Mammary epithelial cell (primary cell): ENCODE data around the gene CPEB3.

Experiments used
- EZH2 ChIP-seq: IDR thresholded peaks from 2 replicates; pipeline ENCODE4 v1.6.1; 2012; ENCODE audit warnings: low read length, inconsistent platforms, borderline replicate concordance
- TF ChIP-seq, protein P1 (sequence below), 2 donors: IDR thresholded peaks in 1 of 2; conservative IDR thresholded peaks in 1 of 2; 2 replicates each; pipeline ENCODE4 v1.5.1; 2011 to 2012; ENCODE audit warnings: inconsistent platforms in 2 of 2, low read length in 2 of 2, mild to moderate bottlenecking in 2 of 2, control low read depth in 1 of 2, low read depth in 1 of 2; ENCODE audit not compliant: insufficient read depth in 1 of 2; ENCODE audit errors: extremely low read depth in 1 of 2

DNA sequence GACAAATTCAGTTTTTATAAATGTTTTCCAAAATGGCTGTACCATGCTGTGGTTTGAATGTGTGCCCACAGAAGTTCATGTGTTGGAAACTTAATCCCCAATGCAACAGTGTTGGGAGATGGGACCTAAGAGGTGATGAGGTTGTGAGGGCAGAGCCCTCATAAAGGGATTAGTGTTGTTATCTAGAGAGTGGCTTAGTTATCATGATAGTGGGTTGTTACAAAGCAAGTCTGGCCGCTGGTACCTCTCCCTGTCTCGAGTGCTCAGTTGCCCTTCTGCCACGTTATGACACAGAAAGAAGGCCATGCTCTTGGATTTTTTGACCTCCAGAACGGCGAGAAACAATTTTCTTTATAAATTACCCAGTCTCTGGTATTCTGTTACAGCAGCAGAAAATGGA, 248.3 kb downstream of the CPEB3 start:
- TF ChIP-seq, protein P1, sequence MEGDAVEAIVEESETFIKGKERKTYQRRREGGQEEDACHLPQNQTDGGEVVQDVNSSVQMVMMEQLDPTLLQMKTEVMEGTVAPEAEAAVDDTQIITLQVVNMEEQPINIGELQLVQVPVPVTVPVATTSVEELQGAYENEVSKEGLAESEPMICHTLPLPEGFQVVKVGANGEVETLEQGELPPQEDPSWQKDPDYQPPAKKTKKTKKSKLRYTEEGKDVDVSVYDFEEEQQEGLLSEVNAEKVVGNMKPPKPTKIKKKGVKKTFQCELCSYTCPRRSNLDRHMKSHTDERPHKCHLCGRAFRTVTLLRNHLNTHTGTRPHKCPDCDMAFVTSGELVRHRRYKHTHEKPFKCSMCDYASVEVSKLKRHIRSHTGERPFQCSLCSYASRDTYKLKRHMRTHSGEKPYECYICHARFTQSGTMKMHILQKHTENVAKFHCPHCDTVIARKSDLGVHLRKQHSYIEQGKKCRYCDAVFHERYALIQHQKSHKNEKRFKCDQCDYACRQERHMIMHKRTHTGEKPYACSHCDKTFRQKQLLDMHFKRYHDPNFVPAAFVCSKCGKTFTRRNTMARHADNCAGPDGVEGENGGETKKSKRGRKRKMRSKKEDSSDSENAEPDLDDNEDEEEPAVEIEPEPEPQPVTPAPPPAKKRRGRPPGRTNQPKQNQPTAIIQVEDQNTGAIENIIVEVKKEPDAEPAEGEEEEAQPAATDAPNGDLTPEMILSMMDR (conservative IDR thresholded peaks at IDR 0.05 in 1 of 2, IDR thresholded peaks at IDR 0.05 in 1 of 2; ENCODE audit: extremely low read depth in 1 of 2, insufficient read depth in 1 of 2, low read depth in 1 of 2, low read length in 2 of 2): no peak
- no peak for TF ChIP-seq EZH2
